Measurements from ENCODE around the gene CD99L2.

The CD99L2 gene

DNA sequence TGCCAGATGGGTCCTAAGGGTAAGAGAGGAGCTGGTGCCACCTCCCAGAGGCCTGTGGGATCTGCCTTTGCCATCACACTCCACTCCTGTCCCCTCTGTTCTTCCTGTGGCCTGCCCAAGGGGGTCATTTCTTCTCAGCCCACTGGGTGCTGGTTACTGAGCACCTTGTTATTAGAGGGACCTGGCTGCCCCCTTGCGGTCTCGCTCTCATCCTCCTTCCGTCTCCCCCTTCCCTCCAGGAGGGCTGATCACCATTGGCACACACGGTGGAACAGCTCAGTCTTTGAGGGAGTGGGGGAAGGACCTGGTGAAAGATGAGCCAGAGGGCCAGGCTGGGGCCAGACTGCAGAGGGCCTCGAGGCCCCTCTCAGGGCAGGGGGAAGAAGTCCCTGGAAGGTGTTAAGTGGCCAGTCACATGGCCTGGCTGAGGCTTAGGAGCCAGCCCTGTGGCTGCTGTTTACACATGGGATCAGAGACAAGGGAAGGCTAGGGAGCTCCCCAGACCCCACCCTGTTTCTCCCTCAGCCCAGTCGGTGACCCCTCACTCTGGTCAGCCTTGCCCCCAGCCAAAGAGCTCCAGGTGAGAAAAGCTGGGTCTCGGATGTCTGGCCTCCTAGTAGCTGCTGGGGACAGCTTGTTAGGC is 137.2 kb downstream of the CD99L2 start:
- Histone ChIP-seq H3K9me2 (replicated peaks; ENCODE audit: low read depth, low read length) (no peaks in the 10 kb centered on the region), H3K36me3 (ENCODE audit: insufficient read depth, low read length) (no peaks in the 10 kb centered on the region; the same call in 1 of the 2 replicates), H3F3A (ENCODE audit: low read depth) (no peaks in the 10 kb centered on the region), H3K4me3 (ENCODE audit: low read length, poor library complexity, severe bottlenecking) (no peak overlapping the region), H3K9ac (ENCODE audit: low read depth, low read length, poor library complexity, severe bottlenecking) (no peak overlapping the region), H3K4me2 (ENCODE audit: low read depth, low read length, poor library complexity, severe bottlenecking) (no peak overlapping the region), H4K20me1 (ENCODE audit: insufficient read depth, low read length, poor library complexity, severe bottlenecking) (no peaks in the 10 kb centered on the region), H3K79me2 (ENCODE audit: insufficient read depth, low read length) (no peaks in the 10 kb centered on the region), H3K9me3 (ENCODE audit: insufficient read depth, low read depth, low read length) (no peaks in the 10 kb centered on the region), H3K4me1 (ENCODE audit: insufficient read depth, low read length, poor library complexity, severe bottlenecking) (no peaks in the 10 kb centered on the region), H3K27me3 (ENCODE audit: insufficient read depth, low read length, poor library complexity, severe bottlenecking) (no peaks in the 10 kb centered on the region), H2AFZ (ENCODE audit: low read length) (no peak overlapping the region)
- TF ChIP-seq CTCF (conservative IDR thresholded peaks at IDR 0.05; ENCODE audit: low read length) (no peak), EZH2phosphoT487 (IDR thresholded peaks at IDR 0.05; ENCODE audit: borderline replicate concordance) (no peak)

- Histone ChIP-seq H3K27me3 (ENCODE audit: insufficient read depth, low read length, poor library complexity, severe bottlenecking) (no peaks in the 10 kb centered on the region), H3K4me3 (ENCODE audit: low read length, poor library complexity, severe bottlenecking) (no peak overlapping the region), H3K4me2 (ENCODE audit: low read depth, low read length, poor library complexity, severe bottlenecking) (no peak overlapping the region), H3F3A (ENCODE audit: low read depth) (no peaks in the 10 kb centered on the region), H3K9ac (ENCODE audit: low read depth, low read length, poor library complexity, severe bottlenecking) (no peak overlapping the region), H4K20me1 (ENCODE audit: insufficient read depth, low read length, poor library complexity, severe bottlenecking) (no peaks in the 10 kb centered on the region), H3K9me2 (replicated peaks; ENCODE audit: low read depth, low read length) (no peaks in the 10 kb centered on the region), H3K4me1 (ENCODE audit: insufficient read depth, low read length, poor library complexity, severe bottlenecking) (no peaks in the 10 kb centered on the region), H3K36me3 (ENCODE audit: insufficient read depth, low read length) (no peaks in the 10 kb centered on the region; the same call in 1 of the 2 replicates), H2AFZ (ENCODE audit: low read length) (no peak overlapping the region), H3K9me3 (ENCODE audit: insufficient read depth, low read depth, low read length) (no peaks in the 10 kb centered on the region), H3K79me2 (ENCODE audit: insufficient read depth, low read length) (no peaks in the 10 kb centered on the region)
- no peak for TF ChIP-seq CTCF (conservative IDR thresholded peaks at IDR 0.05; ENCODE audit: low read length)
- no peak for TF ChIP-seq EZH2phosphoT487 (IDR thresholded peaks at IDR 0.05; ENCODE audit: borderline replicate concordance)
Observed at GRCh38 chrX:150759568-150760416, 138.7 kb downstream of the CD99L2 start.

GRCh38 chrX:150757371-150757770 is 141.1 kb downstream of the CD99L2 start:
- no peaks in the 10 kb centered on the region for H3K9me2 ChIP-seq (replicated peaks; ENCODE audit: low read depth, low read length)
- H3K4me2 ChIP-seq (ENCODE audit: low read depth, low read length, poor library complexity, severe bottlenecking), result no peak overlapping the region
- H3K9ac ChIP-seq (ENCODE audit: low read depth, low read length, poor library complexity, severe bottlenecking), result no peak overlapping the region
- H3K79me2 ChIP-seq (ENCODE audit: insufficient read depth, low read length), result no peaks in the 10 kb centered on the region
- no peaks in the 10 kb centered on the region for H3K27me3 ChIP-seq (ENCODE audit: insufficient read depth, low read length, poor library complexity, severe bottlenecking)
- H3K9me3 ChIP-seq (ENCODE audit: insufficient read depth, low read depth, low read length), result no peaks in the 10 kb centered on the region
- no peak overlapping the region for H3K4me3 ChIP-seq (ENCODE audit: low read length, poor library complexity, severe bottlenecking)
- H3F3A ChIP-seq (ENCODE audit: low read depth), result no peaks in the 10 kb centered on the region
- TF ChIP-seq EZH2phosphoT487 (IDR thresholded peaks at IDR 0.05; ENCODE audit: borderline replicate concordance) (no peak), CTCF (conservative IDR thresholded peaks at IDR 0.05; ENCODE audit: low read length) (no peak)
- no peaks in the 10 kb centered on the region for H3K4me1 ChIP-seq (ENCODE audit: insufficient read depth, low read length, poor library complexity, severe bottlenecking)
- peaks cover 2% of the 10 kb centered on the region; the same call in 1 of the 2 replicates for H3K36me3 ChIP-seq (ENCODE audit: insufficient read depth, low read length)
- H2AFZ ChIP-seq (ENCODE audit: low read length), result no peak overlapping the region
- H4K20me1 ChIP-seq (ENCODE audit: insufficient read depth, low read length, poor library complexity, severe bottlenecking), result no peaks in the 10 kb centered on the region

All from Loucy (cell line).